Measurements from ENCODE around the gene OR6S1.
"Not testable (repeated sequence)": the region's sequence is repeated elsewhere in the genome, so short reads cannot be mapped to it uniquely, and the experiment has no call there.

Gene OR6S1

GRCh38 chr14:20608383-20609110, 32.9 kb downstream of the OR6S1 start:
- DNase-seq = no peak

DNA sequence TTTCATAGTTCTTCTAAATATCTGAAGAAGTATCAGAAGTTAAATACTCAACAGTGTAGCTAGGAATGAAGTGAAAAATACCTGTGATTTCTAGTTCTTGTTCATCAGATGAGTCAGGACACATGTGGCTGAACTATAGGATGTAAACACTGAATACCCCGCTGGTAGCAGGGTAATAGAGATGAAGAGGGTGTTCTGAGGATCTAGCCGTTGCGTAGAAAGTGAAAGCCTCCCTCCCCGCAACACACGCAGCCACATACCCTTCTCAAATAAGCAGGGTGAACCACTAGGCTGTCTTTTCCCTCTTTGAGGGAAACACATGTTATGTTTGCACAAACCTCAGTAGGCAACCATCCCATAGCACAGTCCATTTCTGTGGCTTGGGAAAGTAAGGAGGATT, 33.9 kb downstream of the OR6S1 start:
- no peak for DNase-seq

DNA sequence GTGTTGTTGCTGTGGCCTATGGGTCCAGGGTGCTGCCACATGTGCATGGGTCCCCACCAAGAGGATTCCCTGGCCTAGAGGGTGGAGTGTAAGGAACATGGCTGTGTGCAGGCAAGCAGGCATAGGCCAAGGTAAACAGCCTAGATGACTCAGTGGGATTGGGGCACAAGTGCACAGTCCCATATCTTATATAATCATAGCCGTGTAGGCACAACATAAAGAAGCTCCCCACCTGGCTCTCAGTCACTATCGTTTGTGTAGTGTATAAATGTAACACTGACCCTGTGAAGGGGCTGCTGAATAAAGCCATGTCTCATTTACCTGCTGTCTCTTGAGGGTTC, 34.6 kb downstream of the OR6S1 start:
- DNase-seq = no peak

DNA sequence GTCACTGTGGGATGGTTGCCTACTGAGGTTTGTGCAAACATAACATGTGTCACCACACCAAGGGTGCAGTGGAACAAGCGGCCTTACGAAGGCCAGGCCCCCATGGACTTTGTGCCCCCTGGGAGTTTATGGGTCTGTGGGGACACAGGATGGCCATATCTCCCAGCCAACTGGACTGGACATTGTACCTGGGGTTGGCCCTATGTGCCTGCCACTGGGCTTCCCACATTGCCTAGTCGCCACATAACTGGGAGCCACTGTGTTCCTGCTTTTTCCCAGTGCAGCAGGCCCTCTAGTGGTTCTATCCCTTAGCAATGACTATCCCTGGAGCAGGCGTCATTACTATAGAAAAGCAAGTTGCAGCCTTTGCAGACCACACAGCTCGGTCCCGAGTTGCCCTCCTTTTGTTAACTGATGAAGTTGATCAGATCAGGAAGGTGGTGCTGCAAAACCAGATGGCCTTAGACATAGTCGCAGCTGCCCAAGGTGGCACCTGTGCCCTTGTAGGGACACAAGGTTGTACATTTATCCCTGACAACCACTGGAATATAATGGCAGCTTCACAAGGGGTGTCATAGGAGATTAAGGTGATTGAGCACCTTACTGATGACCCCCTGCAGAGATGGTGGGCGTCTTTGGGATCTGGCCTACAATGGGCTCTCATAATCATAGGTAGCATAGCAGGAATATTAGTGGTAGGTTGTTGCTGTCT, 35.1 kb downstream of the OR6S1 start:
- no peak for DNase-seq

DNA sequence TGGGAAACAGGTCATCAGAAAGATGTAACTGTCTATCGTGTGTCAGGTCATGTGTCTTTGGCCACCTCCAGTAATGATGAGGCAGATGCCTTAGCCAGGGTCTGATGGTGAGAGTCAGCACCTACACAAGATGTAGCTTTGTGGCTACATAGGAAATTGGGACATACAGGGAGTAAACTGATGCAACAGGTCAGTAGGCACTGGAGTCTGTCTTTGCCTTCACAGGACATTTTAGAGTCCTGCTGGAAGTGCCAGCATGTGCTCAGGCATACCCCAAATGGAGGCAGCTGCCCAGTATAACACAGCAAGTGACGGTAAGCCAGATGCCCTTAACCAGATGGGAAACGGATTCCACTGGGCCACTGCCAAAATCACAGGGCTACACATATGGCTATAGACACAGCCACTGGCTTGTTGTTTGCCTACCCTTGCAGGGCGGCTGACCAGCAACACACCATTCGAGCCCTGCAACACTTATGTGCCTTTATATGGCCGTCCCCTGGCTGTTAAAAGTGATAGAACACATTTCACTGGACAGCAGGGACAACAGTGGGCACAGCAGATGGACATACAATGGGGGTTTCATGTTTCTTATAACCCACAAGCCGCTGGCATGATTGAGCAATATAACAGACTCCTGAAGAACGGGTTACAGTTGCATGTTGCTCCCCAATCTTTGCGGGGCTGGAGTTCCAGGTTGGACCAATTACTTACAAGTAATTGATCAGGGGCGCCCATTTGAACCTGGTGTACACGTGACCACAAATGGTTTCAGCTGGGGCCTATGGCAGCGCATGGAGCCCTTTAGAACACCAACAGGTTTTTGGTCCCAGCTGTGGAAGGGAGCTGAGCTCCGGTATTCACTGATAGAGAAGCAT, 37.4 kb downstream of the OR6S1 start:
- DNase-seq = peak; percentile 58

- DNase-seq = no peak
Observed at GRCh38 chr14:20602583-20602982, 38.9 kb downstream of the OR6S1 start.

DNA sequence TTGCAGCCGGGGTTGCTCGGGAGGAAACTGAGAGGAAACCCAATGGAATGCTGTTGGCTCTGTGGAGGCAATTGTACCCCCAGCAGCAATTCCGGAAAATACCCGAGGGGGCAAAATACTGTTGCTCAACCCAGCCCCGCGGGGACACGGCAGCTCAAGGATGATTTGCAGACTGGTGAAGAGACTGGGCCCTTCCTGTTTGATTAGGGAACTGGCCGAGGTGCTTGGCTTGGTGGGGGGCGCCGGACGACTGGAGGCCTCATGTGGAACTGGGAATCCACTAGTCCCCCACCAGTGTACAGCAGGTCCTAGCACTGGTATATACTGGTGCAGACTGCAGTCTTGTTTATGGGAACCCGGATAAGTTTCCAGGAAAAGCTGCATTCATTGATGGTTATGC, 40.0 kb downstream of the OR6S1 start:
- DNase-seq = no peak

- DNase-seq = no peak
Observed at GRCh38 chr14:20597108-20597507, 44.4 kb downstream of the OR6S1 start.

DNA sequence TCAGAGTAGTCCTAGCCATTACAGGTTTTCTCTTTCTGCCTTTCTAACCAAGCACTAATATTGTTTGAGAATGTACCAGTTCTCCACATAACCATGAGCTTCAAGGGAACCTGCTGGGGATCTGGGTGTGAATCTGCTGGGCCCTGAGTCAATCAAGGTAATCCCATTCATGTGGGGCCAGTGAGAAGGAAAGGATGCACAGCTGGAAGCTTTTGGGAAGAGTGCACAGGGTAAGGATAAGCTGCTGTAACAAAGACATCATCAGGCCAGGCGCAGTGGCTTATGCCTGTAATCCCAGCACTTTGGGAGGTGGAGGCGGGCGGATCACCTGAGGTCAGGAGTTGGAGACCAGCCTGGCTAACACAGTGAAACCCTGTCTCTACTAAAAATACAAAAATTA, 45.8 kb downstream of the OR6S1 start:
- not testable (repeated sequence) for DNase-seq

DNA sequence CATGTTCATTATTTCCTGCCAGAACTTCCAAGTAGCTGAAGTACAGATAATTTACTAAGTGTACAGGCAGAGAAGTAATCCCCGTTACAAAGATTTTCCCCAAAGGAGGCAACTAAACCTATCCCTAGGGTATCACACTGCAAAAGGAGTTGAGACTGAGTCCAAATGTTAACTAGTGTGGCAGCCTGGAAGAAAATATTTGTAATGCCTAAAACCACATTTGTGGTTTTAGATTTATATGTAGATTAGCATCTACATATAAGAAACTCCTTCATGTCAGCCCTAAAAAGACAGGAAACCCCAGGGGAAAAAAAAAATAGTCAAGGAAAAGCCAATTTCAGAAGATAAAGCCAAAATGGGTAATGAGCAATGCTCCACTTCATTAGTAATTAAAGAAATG, 48.9 kb downstream of the OR6S1 start:
- DNase-seq = no peak

DNA sequence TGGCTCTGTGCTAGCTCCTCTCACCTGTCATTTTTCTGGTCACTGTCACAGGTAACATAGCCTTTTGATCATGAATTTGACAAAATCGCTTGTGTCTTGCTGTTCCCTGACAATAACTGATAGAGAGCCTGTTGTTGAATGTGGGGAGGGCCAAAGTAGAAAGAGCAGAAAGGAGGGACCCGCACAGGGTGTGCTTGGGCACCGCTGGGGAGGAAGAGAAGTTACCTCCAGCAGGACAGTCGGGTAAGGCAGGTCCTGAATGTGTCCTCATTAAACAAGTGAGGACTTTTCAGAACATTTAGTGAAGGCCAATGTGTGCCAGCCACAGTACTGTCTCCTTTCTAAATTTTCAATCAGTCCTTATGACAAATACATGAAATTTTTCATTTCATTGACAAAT, 50.3 kb downstream of the OR6S1 start, which contains the start of gene RNASE12:
Gene RNASE12 (minus strand): TSS at position 142 of the 400 bp plus-strand sequence. CDS start 653 bp downstream, outside the sequence.
- no peak for DNase-seq
